ENCODE data around the gene IFITM5.

DNA sequence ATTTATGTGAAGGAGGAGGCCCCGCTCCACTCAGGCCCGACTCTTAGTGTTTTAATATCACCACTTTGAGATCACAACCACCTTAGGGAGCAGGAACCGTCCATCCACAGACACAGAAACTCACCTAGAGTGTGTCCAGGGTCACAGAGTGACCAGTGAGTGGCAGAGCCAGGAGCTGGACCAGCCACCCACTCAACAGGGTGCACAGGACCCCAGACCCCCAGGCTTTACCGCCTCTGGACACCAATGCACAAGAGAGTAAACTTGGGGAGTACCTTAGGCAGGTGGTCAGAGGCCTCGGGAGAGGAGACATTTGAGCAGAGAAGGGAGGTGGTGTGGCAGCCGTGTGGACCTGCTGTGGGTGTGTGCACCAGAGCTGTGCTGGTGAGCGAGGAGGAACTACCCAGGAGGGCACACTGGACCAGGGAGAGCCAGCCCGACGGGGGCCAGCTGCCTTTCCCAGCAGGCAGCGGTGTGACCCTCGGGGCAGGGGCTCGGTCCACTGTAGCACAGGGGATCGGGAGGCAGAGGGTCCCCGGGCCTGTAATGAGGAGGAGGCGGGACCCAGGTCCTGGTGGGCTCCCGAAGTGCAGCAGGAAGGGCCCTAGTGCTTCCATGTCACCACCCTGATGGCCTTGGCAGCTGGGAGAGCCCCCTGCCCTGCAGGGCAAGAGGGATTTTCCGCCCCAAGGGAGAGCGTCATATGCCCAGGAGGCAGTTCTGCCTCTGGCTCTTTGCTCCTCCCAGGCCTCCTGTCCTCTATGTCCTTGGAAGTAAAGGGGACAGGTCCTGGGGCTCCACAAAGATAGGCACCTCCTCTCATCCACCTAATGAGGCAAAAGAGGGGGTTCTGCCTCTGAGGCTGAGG lies 28.6 kb downstream of the IFITM5 start:
- TF ChIP-seq YY1 (IDR thresholded peaks at IDR 0.05; ENCODE audit: low read depth), result no peak
- TF ChIP-seq EP300 (IDR thresholded peaks at IDR 0.05; ENCODE audit: borderline replicate concordance), result no peak
- TF ChIP-seq CEBPB (IDR thresholded peaks at IDR 0.05), result no peak
- no peak for TF ChIP-seq ZBTB7A (IDR thresholded peaks at IDR 0.05; ENCODE audit: low read depth)
- TF ChIP-seq, protein P1, sequence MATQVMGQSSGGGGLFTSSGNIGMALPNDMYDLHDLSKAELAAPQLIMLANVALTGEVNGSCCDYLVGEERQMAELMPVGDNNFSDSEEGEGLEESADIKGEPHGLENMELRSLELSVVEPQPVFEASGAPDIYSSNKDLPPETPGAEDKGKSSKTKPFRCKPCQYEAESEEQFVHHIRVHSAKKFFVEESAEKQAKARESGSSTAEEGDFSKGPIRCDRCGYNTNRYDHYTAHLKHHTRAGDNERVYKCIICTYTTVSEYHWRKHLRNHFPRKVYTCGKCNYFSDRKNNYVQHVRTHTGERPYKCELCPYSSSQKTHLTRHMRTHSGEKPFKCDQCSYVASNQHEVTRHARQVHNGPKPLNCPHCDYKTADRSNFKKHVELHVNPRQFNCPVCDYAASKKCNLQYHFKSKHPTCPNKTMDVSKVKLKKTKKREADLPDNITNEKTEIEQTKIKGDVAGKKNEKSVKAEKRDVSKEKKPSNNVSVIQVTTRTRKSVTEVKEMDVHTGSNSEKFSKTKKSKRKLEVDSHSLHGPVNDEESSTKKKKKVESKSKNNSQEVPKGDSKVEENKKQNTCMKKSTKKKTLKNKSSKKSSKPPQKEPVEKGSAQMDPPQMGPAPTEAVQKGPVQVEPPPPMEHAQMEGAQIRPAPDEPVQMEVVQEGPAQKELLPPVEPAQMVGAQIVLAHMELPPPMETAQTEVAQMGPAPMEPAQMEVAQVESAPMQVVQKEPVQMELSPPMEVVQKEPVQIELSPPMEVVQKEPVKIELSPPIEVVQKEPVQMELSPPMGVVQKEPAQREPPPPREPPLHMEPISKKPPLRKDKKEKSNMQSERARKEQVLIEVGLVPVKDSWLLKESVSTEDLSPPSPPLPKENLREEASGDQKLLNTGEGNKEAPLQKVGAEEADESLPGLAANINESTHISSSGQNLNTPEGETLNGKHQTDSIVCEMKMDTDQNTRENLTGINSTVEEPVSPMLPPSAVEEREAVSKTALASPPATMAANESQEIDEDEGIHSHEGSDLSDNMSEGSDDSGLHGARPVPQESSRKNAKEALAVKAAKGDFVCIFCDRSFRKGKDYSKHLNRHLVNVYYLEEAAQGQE (IDR thresholded peaks at IDR 0.05; ENCODE audit: low read depth), result no peak
- TF ChIP-seq TAF1 (IDR thresholded peaks at IDR 0.05; ENCODE audit: low read depth), result no peak
- no peak for TF ChIP-seq EGR1 (IDR thresholded peaks at IDR 0.05)
- TF ChIP-seq USF1 (IDR thresholded peaks at IDR 0.05), result no peak
- TF ChIP-seq TCF12 (IDR thresholded peaks at IDR 0.05; ENCODE audit: low read depth), result no peak
- TF ChIP-seq CREB1 (IDR thresholded peaks at IDR 0.05; ENCODE audit: low read depth), result no peak
- TF ChIP-seq FOXM1 (IDR thresholded peaks at IDR 0.05; ENCODE audit: borderline replicate concordance, low read depth), result no peak
